Keratinocyte (primary cell): Measurements from ENCODE around the gene NDUFS7.

Experiments used
- CTCF ChIP-seq, 3 experiments: IDR thresholded peaks in 1 of 3; conservative IDR thresholded peaks in 1 of 3; optimal IDR thresholded peaks in 1 of 3; 2 replicates in 2 of 3; 3 replicates in 1 of 3; pipeline versions ENCODE3 to v1.5.1; 2011; ENCODE audit warnings: low read length in 3 of 3, mild to moderate bottlenecking in 3 of 3, moderate library complexity in 2 of 3, control low read depth in 1 of 3, inconsistent platforms in 1 of 3; ENCODE audit not compliant: insufficient read depth in 2 of 3; ENCODE audit errors: extremely low read depth in 1 of 3
- EZH2 ChIP-seq: IDR thresholded peaks from one replicate; pipeline ENCODE4 v1.6.1; 2012; ENCODE audit warnings: inconsistent platforms, mild to moderate bottlenecking, low read length, moderate library complexity

DNA sequence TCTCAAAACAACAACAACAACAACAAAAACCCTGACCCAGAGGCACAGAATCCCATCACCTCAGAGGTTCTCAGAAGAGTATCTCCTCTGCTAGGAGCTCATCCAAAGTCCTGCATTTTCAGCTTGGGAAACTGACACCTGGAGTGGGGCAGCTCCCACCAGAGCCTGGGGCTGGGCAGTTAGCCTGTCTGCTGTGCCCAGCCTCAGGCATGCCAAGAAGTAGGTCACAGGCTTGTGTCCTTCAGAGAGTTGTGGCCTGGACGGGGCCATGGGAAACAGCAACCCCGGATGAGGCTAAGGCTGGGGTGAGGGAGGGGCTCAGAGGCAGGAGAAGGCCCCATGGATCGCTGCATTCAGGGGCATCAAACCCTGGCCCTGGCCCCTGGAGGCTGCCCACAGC is 2.1 kb downstream of the NDUFS7 start:
- TF ChIP-seq CTCF (optimal IDR thresholded peaks at IDR 0.05 in 1 of 3, IDR thresholded peaks at IDR 0.05 in 1 of 3, conservative IDR thresholded peaks at IDR 0.05 in 1 of 3; ENCODE audit: extremely low read depth in 1 of 3, insufficient read depth in 2 of 3, low read length in 3 of 3) (no peak), EZH2 (no peak)
